Right atrium auricular region (tissue), 2 donors: ENCODE data around the gene CYP21A2. TPM values are rescaled to one million over a fixed set of nuclear protein-coding genes. Genes with fewer than 3 reads are reported as not detected.

Source experiments
- DNase-seq: peaks from one replicate; pipeline ENCODE4 v3.0.0-alpha.2; 2019; ENCODE audit warnings: low spot score
- H3K27ac ChIP-seq, 2 donors: fragments of 200-600 bp; sonication (generic); 1 replicate in 1 of 2; 2 replicates in 1 of 2; pipeline ENCODE4 v1.5.1; 2016 to 2019
- H3K27me3 ChIP-seq, 2 donors: fragments of 200-600 bp; sonication (generic); one replicate each; pipeline versions ENCODE4 v1.5.1 to v1.6.0; 2017 to 2019
- H3K36me3 ChIP-seq: fragments of 200-600 bp; sonication (generic); one replicate; pipeline ENCODE4 v1.5.1; 2016
- H3K4me1 ChIP-seq, 2 donors: fragments of 200-600 bp; sonication (generic); one replicate each; pipeline versions ENCODE4 v1.5.1 to v1.6.0; 2017 to 2019
- H3K4me3 ChIP-seq, 2 donors: fragments of 200-600 bp; sonication (generic); 1 replicate in 1 of 2; 2 replicates in 1 of 2; pipeline ENCODE4 v1.5.1; 2017 to 2019; ENCODE audit warnings: mild to moderate bottlenecking in 1 of 2, moderate library complexity in 1 of 2
- H3K9me3 ChIP-seq, 2 donors: fragments of 200-600 bp; sonication (generic); one replicate each; pipeline ENCODE4 v1.5.1; 2019
- total RNA-seq, 2 donors: library from RNA; depleted of rRNA; stranded (reverse); fragments of >200 nt; gene quantifications; one replicate each; pipeline ENCODE4 v1.1.0, GENCODE V29; 2016
- TF ChIP-seq, protein P1 (sequence below), 2 donors: fragments of 200-600 bp; sonication (generic); IDR thresholded peaks; one replicate each; pipeline ENCODE4 v1.5.1; 2019; ENCODE audit warnings: antibody characterized with exemption in 2 of 2

Gene CYP21A2
- total RNA-seq, 2 donors from 2014 or later = 0.19 to 1.2 TPM

DNA sequence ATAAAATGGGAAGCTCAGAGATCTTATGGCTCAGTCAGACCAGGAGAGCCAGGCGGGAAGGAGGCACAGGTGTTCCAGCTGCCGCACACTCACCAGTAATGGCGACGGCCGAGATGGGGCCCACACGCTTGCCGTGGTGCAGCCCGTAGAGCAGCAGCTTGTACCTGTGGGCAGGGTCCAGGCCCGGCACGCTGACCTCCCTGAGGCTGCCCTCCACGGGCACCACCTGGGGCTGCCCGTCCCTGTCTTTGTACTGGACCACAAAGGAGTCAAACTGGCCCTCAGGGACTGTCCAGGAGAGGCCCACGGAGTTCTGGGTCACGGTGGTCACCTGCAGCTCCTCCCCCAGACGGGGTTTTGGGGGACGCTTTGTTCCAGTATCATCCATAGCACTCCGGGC, 31.2 kb downstream of the CYP21A2 start:
- Histone ChIP-seq H3K27ac (peak overlapping the region in 1 of 2 donors; percentile 62), H3K9me3 (no peaks in the 10 kb centered on the region), H3K4me1 (peaks cover 0 to 13% of the 10 kb centered on the region in 2 donors), H3K36me3 (peaks cover 31% of the 10 kb centered on the region), H3K27me3 (no peaks in the 10 kb centered on the region), H3K4me3 (no peak overlapping the region)
- DNase-seq = no peak
- TF ChIP-seq, protein P1, sequence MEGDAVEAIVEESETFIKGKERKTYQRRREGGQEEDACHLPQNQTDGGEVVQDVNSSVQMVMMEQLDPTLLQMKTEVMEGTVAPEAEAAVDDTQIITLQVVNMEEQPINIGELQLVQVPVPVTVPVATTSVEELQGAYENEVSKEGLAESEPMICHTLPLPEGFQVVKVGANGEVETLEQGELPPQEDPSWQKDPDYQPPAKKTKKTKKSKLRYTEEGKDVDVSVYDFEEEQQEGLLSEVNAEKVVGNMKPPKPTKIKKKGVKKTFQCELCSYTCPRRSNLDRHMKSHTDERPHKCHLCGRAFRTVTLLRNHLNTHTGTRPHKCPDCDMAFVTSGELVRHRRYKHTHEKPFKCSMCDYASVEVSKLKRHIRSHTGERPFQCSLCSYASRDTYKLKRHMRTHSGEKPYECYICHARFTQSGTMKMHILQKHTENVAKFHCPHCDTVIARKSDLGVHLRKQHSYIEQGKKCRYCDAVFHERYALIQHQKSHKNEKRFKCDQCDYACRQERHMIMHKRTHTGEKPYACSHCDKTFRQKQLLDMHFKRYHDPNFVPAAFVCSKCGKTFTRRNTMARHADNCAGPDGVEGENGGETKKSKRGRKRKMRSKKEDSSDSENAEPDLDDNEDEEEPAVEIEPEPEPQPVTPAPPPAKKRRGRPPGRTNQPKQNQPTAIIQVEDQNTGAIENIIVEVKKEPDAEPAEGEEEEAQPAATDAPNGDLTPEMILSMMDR (IDR thresholded peaks at IDR 0.05) = no peak

- DNase-seq = no peak
- Histone ChIP-seq H3K9me3 (no peaks in the 10 kb centered on the region), H3K4me1 (peaks cover 0 to 13% of the 10 kb centered on the region in 2 donors), H3K27ac (peak overlapping the region; percentile 62 to 68), H3K36me3 (peaks cover 26% of the 10 kb centered on the region), H3K27me3 (no peaks in the 10 kb centered on the region), H3K4me3 (no peak overlapping the region)
- TF ChIP-seq, protein P1 (IDR thresholded peaks at IDR 0.05) = no peak
Observed at GRCh38 chr6:32069878-32070515, 31.8 kb downstream of the CYP21A2 start.

GRCh38 chr6:32070814-32071543, 32.8 kb downstream of the CYP21A2 start:
- Histone ChIP-seq H3K4me3 (no peak overlapping the region), H3K27me3 (no peaks in the 10 kb centered on the region), H3K4me1 (peaks cover 0 to 18% of the 10 kb centered on the region in 2 donors), H3K36me3 (peaks cover 26% of the 10 kb centered on the region), H3K27ac (peak overlapping the region; percentile 62 to 68), H3K9me3 (no peaks in the 10 kb centered on the region)
- peak; percentile 84 for DNase-seq
- TF ChIP-seq, protein P1 (IDR thresholded peaks at IDR 0.05) = no peak

- H3K27me3 ChIP-seq = no peaks in the 10 kb centered on the region
- peaks cover 31% of the 10 kb centered on the region for H3K36me3 ChIP-seq
- no peak overlapping the region for H3K27ac ChIP-seq
- H3K9me3 ChIP-seq = no peaks in the 10 kb centered on the region
- H3K4me3 ChIP-seq = no peak overlapping the region
- H3K4me1 ChIP-seq = peaks cover 0 to 33% of the 10 kb centered on the region in 2 donors
- TF ChIP-seq, protein P1 (IDR thresholded peaks at IDR 0.05) = no peak
- no peak for DNase-seq
Observed at GRCh38 chr6:32073101-32073500, 34.9 kb downstream of the CYP21A2 start.

GRCh38 chr6:32073613-32074012, 35.4 kb downstream of the CYP21A2 start:
- Histone ChIP-seq H3K4me3 (no peak overlapping the region), H3K36me3 (peaks cover 27% of the 10 kb centered on the region), H3K4me1 (peaks cover 0 to 33% of the 10 kb centered on the region in 2 donors), H3K9me3 (no peaks in the 10 kb centered on the region), H3K27ac (no peak overlapping the region), H3K27me3 (no peaks in the 10 kb centered on the region)
- TF ChIP-seq, protein P1 (IDR thresholded peaks at IDR 0.05) = no peak
- DNase-seq = no peak
